Gastroesophageal sphincter (tissue), 4 donors: ENCODE results near the gene TTLL4. TPM values are rescaled to one million over a fixed set of nuclear protein-coding genes. Genes with fewer than 3 reads are reported as not detected.
A peak's percentile ranks its signal among the peaks of the same experiment; 100 is the strongest.

Experiments
- ATAC-seq: fragments of 150-250 bp; one replicate; pipeline ENCODE4 v1.9.1; 2016; ENCODE audit warnings: mild to moderate bottlenecking, moderate library complexity
- H3K27ac ChIP-seq, 4 donors: fragments of 200-600 bp; sonication (generic) in 3 of 4; 1 replicate in 3 of 4; 2 replicates in 1 of 4; pipeline ENCODE4 v1.5.1; 2016 to 2019
- H3K27me3 ChIP-seq: fragments of 200-600 bp; sonication (generic); one replicate; pipeline ENCODE4 v1.5.1; 2019
- H3K36me3 ChIP-seq, 2 donors: fragments of 200-600 bp; sonication (generic); one replicate each; pipeline ENCODE4 v1.5.1; 2019; ENCODE audit warnings: control low read depth in 1 of 2
- H3K4me1 ChIP-seq, 3 donors: fragments of 200-600 bp; sonication (generic); 1 replicate in 2 of 3; 2 replicates in 1 of 3; pipeline ENCODE4 v1.5.1; 2016 to 2019; ENCODE audit warnings: control low read depth in 2 of 3
- H3K4me3 ChIP-seq, 2 donors: fragments of 200-600 bp; sonication (generic); one replicate each; pipeline ENCODE4 v1.5.1; 2019; ENCODE audit warnings: mild to moderate bottlenecking in 1 of 2, moderate library complexity in 1 of 2
- H3K9me3 ChIP-seq, 3 donors: fragments of 200-600 bp; sonication (generic); one replicate each; pipeline ENCODE4 v1.5.1; 2017 to 2019; ENCODE audit warnings: control low read depth in 2 of 3
- EP300 ChIP-seq: sonication (generic); formaldehyde crosslinking; IDR thresholded peaks from one replicate; pipeline ENCODE4 v1.6.1; 2017; ENCODE audit warnings: antibody characterized with exemption, mild to moderate bottlenecking
- POLR2A ChIP-seq, 2 donors: fragments of 450-650 bp; IDR thresholded peaks; one replicate each; pipeline ENCODE4 v1.6.1; 2017; ENCODE audit warnings: antibody characterized with exemption in 2 of 2, mild to moderate bottlenecking in 2 of 2, moderate library complexity in 1 of 2
- POLR2AphosphoS5 ChIP-seq: sonication (generic); formaldehyde crosslinking; IDR thresholded peaks from one replicate; pipeline ENCODE4 v1.6.1; 2017; ENCODE audit warnings: antibody characterized with exemption
- WGBS, 2 donors: methylation state at CpG; one replicate each; pipeline ENCODE4 v1.1.5; 2018; ENCODE audit warnings: low coverage in 1 of 2; 5-methylcytosine and 5-hydroxymethylcytosine counted together
- total RNA-seq, 4 donors: library from RNA; depleted of rRNA; stranded (reverse); fragments of >200 nt; gene quantifications; one replicate each; pipeline ENCODE4 v1.1.0, GENCODE V29; 2016
- TF ChIP-seq, protein P1 (sequence below), 4 experiments: fragments of 200-600 bp in 2 of 4; fragments of 450-650 bp in 2 of 4; sonication (generic) in 1 of 4; IDR thresholded peaks; one replicate each; pipeline ENCODE4 v1.5.1; 2017 to 2019; ENCODE audit warnings: antibody characterized with exemption in 4 of 4, mild to moderate bottlenecking in 2 of 4, moderate library complexity in 2 of 4

TTLL4 gene
- total RNA-seq, 4 donors from 2014 or later = 6.5 to 12.1 (median 8.7) TPM

- Histone ChIP-seq H3K9me3 (peaks cover 0 to 11% (median 0%) of the 10 kb centered on the region in 3 donors), H3K27ac (peak overlapping the region in 2 of 4 donors; percentile 6 to 28), H3K36me3 (no peaks in the 10 kb centered on the region), H3K4me3 (peak overlapping the region in 1 of 2 donors; percentile 22), H3K27me3 (peaks cover 7% of the 10 kb centered on the region), H3K4me1 (peaks cover 0 to 43% (median 10%) of the 10 kb centered on the region in 3 donors)
- ATAC-seq = no peak
- 89 to 90% methylated on average over 2 to 4 of the region's 4 CpGs for WGBS, 2 donors
- TF ChIP-seq POLR2AphosphoS5 = no peak
- TF ChIP-seq, protein P1, sequence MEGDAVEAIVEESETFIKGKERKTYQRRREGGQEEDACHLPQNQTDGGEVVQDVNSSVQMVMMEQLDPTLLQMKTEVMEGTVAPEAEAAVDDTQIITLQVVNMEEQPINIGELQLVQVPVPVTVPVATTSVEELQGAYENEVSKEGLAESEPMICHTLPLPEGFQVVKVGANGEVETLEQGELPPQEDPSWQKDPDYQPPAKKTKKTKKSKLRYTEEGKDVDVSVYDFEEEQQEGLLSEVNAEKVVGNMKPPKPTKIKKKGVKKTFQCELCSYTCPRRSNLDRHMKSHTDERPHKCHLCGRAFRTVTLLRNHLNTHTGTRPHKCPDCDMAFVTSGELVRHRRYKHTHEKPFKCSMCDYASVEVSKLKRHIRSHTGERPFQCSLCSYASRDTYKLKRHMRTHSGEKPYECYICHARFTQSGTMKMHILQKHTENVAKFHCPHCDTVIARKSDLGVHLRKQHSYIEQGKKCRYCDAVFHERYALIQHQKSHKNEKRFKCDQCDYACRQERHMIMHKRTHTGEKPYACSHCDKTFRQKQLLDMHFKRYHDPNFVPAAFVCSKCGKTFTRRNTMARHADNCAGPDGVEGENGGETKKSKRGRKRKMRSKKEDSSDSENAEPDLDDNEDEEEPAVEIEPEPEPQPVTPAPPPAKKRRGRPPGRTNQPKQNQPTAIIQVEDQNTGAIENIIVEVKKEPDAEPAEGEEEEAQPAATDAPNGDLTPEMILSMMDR (IDR thresholded peaks at IDR 0.05) = no peak
Measured at GRCh38 chr2:218783688-218784087, 73.1 kb downstream of the TTLL4 start.

DNA sequence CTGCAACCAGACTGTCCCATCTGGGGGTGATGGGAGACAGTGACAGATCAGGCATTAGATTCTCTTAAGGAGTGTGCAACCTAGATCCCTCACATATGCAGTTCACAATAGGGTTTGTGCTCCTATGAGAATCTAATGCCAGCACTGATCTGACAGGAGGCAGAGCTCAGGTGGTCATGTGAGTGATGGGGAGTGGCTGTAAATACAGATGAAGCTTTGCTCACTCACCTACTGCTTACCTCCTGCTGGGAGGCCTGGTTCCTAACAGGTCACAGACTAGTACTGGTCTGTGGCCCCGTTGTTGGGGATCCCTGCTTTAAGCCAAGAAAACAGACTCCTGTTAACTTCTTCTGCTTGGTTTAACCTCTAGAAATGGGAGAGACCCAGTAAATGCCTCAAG lies 74.5 kb downstream of the TTLL4 start:
- Histone ChIP-seq H3K4me1 (peaks cover 0 to 50% (median 10%) of the 10 kb centered on the region in 3 donors), H3K4me3 (no peak overlapping the region), H3K9me3 (peaks cover 0 to 11% (median 0%) of the 10 kb centered on the region in 3 donors), H3K27ac (no peak overlapping the region), H3K27me3 (peaks cover 7% of the 10 kb centered on the region), H3K36me3 (no peaks in the 10 kb centered on the region)
- ATAC-seq = no peak
- no CpG with 5 or more reads among the region's 1 CpG for WGBS, 2 donors
- no peak for TF ChIP-seq POLR2AphosphoS5
- TF ChIP-seq, protein P1 (IDR thresholded peaks at IDR 0.05) = no peak
- TF ChIP-seq POLR2A (IDR thresholded peaks at IDR 0.05) = no peak
- TF ChIP-seq EP300 = no peak

DNA sequence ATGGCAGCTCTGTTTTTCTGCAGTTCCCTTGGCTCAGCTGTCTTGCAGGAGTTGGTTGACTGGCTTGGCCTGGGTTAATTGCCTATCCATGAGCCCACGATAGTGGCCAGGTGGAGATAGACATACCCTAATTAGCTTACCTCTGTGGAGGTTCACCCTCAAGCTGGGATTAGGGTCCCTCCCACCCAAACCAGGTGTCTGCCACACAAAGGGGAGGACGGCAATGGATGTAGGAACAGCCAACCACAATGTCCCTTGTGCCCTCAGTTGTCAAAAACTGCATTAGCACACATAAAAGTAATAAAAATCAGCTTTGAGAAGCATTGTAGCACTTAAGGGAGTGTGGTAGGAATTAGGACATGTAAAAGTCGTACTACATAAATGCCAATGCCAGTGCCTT lies 75.5 kb downstream of the TTLL4 start:
- Histone ChIP-seq H3K36me3 (no peaks in the 10 kb centered on the region), H3K9me3 (peaks cover 0 to 11% (median 0%) of the 10 kb centered on the region in 3 donors), H3K4me1 (peaks cover 0 to 44% (median 7%) of the 10 kb centered on the region in 3 donors), H3K27ac (no peak overlapping the region), H3K27me3 (peaks cover 7% of the 10 kb centered on the region), H3K4me3 (no peak overlapping the region)
- WGBS, 2 donors = 85% methylated on average over 2 of the region's 3 CpGs
- TF ChIP-seq, protein P1 (IDR thresholded peaks at IDR 0.05) = no peak
- TF ChIP-seq POLR2A (IDR thresholded peaks at IDR 0.05) (no peak), POLR2AphosphoS5 (no peak), EP300 (no peak)
- ATAC-seq = no peak

- Histone ChIP-seq H3K36me3 (no peaks in the 10 kb centered on the region), H3K27ac (peak overlapping the region in 2 of 4 donors; percentile 6 to 20), H3K4me1 (peaks cover 0 to 19% (median 3%) of the 10 kb centered on the region in 3 donors), H3K4me3 (no peak overlapping the region), H3K9me3 (peaks cover 0 to 11% (median 0%) of the 10 kb centered on the region in 3 donors), H3K27me3 (no peaks in the 10 kb centered on the region)
- no peak for TF ChIP-seq EP300
- TF ChIP-seq POLR2AphosphoS5 = peak; percentile 39
- 44 to 79% methylated on average over 2 of the region's 2 CpGs for WGBS, 2 donors
- no peak for ATAC-seq
Measured at GRCh38 chr2:218788529-218789255, 78.1 kb downstream of the TTLL4 start.

GRCh38 chr2:218792433-218792832 lies 81.8 kb downstream of the TTLL4 start:
- Histone ChIP-seq H3K4me1 (peaks cover 0 to 14% (median 0%) of the 10 kb centered on the region in 3 donors), H3K27ac (no peak overlapping the region), H3K4me3 (no peak overlapping the region), H3K9me3 (peaks cover 0 to 11% (median 0%) of the 10 kb centered on the region in 3 donors), H3K36me3 (no peaks in the 10 kb centered on the region), H3K27me3 (no peaks in the 10 kb centered on the region)
- 91 to 100% methylated on average over 1 of the region's 1 CpG for WGBS, 2 donors
- ATAC-seq = no peak
- TF ChIP-seq POLR2AphosphoS5 (no peak), POLR2A (IDR thresholded peaks at IDR 0.05) (no peak), EP300 (no peak)
- TF ChIP-seq, protein P1 (IDR thresholded peaks at IDR 0.05) = no peak
